D721Med (cell line): ENCODE measurements around the gene RNU6-8.

Experiments
- DNase-seq: peaks from one replicate; pipeline ENCODE4 v3.0.0; 2011; ENCODE audit warnings: low spot score; ENCODE audit not compliant: insufficient read length
- FAIRE-seq: peaks from 2 replicates; lab custom pipeline; 2011; peaks lifted over from hg19 to GRCh38; lab: Jason Lieb, UNC
- TF ChIP-seq, protein P1 (sequence below): IDR thresholded peaks from 2 replicates; pipeline ENCODE4 v1.5.1; 2012; ENCODE audit warnings: mild to moderate bottlenecking, control low read depth; ENCODE audit not compliant: insufficient read depth; ENCODE audit errors: missing control alignments

RNU6-8 gene

DNA sequence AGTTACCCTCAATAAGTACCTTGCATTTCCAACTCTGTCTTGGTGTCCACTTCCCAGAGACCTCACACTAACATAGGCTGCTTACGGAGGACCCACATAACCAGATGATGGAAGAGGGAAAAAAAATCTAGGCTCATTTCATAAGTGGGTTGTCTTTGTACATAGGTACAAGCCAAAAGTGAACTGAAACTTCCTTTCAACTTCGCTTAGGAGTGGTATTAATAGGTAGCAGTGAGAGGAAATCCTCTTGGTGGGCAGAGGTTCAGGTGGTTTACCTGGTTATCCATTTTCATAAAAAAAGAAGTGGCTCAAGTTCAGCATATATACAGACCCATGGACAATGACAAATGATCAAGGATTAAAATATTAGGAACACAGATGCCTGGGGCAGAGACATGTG lies 37.0 kb downstream of the RNU6-8 start:
- no peak for FAIRE-seq
- TF ChIP-seq, protein P1, sequence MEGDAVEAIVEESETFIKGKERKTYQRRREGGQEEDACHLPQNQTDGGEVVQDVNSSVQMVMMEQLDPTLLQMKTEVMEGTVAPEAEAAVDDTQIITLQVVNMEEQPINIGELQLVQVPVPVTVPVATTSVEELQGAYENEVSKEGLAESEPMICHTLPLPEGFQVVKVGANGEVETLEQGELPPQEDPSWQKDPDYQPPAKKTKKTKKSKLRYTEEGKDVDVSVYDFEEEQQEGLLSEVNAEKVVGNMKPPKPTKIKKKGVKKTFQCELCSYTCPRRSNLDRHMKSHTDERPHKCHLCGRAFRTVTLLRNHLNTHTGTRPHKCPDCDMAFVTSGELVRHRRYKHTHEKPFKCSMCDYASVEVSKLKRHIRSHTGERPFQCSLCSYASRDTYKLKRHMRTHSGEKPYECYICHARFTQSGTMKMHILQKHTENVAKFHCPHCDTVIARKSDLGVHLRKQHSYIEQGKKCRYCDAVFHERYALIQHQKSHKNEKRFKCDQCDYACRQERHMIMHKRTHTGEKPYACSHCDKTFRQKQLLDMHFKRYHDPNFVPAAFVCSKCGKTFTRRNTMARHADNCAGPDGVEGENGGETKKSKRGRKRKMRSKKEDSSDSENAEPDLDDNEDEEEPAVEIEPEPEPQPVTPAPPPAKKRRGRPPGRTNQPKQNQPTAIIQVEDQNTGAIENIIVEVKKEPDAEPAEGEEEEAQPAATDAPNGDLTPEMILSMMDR = no peak
- no peak for DNase-seq
